GM12891 (cell line): ENCODE measurements around the gene PURB.
"Not testable (repeated sequence)": the region's sequence is repeated elsewhere in the genome, so short reads cannot be mapped to it uniquely, and the experiment has no call there.

Source experiments
- PAX5 ChIP-seq: IDR thresholded peaks from 2 replicates; pipeline ENCODE4 v1.6.1; 2011; ENCODE audit warnings: low read length, moderate library complexity, mild to moderate bottlenecking; ENCODE audit not compliant: insufficient read depth, severe bottlenecking
- POLR2A ChIP-seq: IDR thresholded peaks from 2 replicates; pipeline ENCODE4 v1.6.1; 2011; ENCODE audit warnings: low read depth, low read length, control low read depth
- POLR2AphosphoS5 ChIP-seq: IDR thresholded peaks from 2 replicates; pipeline ENCODE4 v1.6.1; 2011; ENCODE audit warnings: low read depth, low read length, control low read depth

- not testable (repeated sequence) for TF ChIP-seq POLR2AphosphoS5, PAX5, POLR2A
Observed at GRCh38 chr7:44870780-44871179, 14.6 kb downstream of the PURB start.
